ENCODE data around the gene R3HDML.

DNA sequence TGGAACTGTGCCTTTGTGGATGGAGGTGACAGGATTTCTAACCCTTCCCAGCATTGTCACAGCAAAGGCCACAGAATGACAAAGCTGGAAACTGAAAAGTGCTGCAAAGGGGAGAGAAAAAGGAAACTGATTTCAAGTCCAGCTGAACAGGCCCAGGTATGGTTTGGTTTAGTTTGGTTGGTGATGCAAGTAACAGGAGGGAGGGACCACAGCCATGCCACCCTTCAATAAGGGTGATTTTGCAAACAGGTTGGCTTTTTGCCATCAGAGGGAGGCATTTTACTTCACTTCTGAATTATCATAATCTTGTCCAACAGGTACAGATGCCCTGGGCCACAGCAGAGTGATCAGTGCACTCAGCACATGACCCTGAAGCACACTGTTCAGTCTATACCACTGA is 32.5 kb upstream of the R3HDML start:
- TF ChIP-seq POLR2A (IDR thresholded peaks at IDR 0.05; ENCODE audit: low read length) (no peak), GATA1 (IDR thresholded peaks at IDR 0.05; ENCODE audit: low read depth, low read length) (no peak)

Data from erythroblast (primary cell).